ENCODE data around the gene PRKAR2A. TPM values are rescaled to one million over a fixed set of nuclear protein-coding genes. Genes with fewer than 3 reads are reported as not detected.
"Not testable (repeated sequence)": the region's sequence is repeated elsewhere in the genome, so short reads cannot be mapped to it uniquely, and the experiment has no call there.

PRKAR2A gene
- total RNA-seq, 2 donors from 2014 or later = 13.9 to 25.6 TPM

GRCh38 chr3:48723725-48724124, 123.9 kb downstream of the PRKAR2A start:
- no peaks in the 10 kb centered on the region for H3K36me3 Mint-ChIP-seq
- H3K9me3 Mint-ChIP-seq = no peaks in the 10 kb centered on the region
- DNase-seq (ENCODE audit: low spot score in 2 of 2) = no peak
- ATAC-seq = no peak
- H3K27ac Mint-ChIP-seq = no peak overlapping the region

GRCh38 chr3:48723293-48723692, 124.4 kb downstream of the PRKAR2A start:
- ATAC-seq; H3K36me3 Mint-ChIP-seq; H3K9me3 Mint-ChIP-seq; DNase-seq (ENCODE audit: low spot score in 2 of 2): not testable (repeated sequence)
- peak overlapping the region in 1 of 2 donors; percentile 9 for H3K27ac Mint-ChIP-seq

DNA sequence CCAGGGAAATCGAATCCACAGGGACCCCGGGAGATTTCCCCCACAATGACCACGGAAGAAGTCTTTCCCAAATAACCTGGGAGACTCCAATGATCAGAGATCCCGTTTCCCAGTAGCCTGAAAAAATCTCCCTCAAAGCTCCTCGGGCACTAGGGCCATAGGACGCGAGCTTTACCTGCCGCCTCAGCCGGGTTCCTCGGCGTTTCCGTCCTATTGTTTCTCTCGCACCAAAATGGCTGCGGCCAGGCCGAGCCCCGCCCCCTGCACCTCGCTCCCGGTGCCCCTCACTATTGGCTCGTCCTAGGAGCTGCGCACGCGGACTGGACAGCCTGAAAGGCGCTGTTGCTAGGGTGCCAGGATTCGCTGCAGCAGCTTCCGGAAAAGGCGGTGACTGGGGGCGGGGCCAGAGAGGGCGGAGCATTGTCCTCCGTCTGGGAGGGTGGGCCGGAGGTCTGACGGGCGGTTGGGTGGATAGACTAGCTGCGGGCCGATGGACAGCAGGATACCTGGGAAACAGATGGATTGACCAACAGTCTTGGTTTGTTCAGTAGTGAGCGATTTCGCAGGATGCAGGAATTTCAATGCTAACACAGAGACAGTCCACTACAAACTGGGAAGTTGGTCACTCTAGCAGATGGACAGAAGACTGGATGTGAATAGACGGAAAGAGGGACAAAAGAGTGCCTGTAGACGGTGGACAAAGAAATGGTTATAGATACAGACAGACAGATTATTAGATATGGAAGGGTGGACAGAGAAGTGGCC, 130.5 kb downstream of the PRKAR2A start, which contains the start of gene IP6K2:
IP6K2 (minus strand) TSS at position 240 of the 765 bp plus-strand sequence. CDS start 21,930 bp downstream, outside the sequence.
- Mint-ChIP-seq H3K27ac (peak within 1 kb of the TSS; percentile 94 to 99), H3K9me3 (peaks cover 3 to 11% of the 10 kb centered on the region in 2 donors), H3K36me3 (peaks cover 9 to 29% of the 10 kb centered on the region in 2 donors)
- peak; percentile 98 to 99 for DNase-seq (ENCODE audit: low spot score in 2 of 2)
- ATAC-seq = peak; percentile 100

- peak in 1 of 2 donors; percentile 28 for DNase-seq (ENCODE audit: low spot score in 2 of 2)
- H3K27ac Mint-ChIP-seq = peak overlapping the region; percentile 94 to 99
- ATAC-seq = no peak
- H3K9me3 Mint-ChIP-seq = peaks cover 3 to 11% of the 10 kb centered on the region in 2 donors
- H3K36me3 Mint-ChIP-seq = peaks cover 9 to 30% of the 10 kb centered on the region in 2 donors
Measured at GRCh38 chr3:48716508-48716981, 131.1 kb downstream of the PRKAR2A start.

DNA sequence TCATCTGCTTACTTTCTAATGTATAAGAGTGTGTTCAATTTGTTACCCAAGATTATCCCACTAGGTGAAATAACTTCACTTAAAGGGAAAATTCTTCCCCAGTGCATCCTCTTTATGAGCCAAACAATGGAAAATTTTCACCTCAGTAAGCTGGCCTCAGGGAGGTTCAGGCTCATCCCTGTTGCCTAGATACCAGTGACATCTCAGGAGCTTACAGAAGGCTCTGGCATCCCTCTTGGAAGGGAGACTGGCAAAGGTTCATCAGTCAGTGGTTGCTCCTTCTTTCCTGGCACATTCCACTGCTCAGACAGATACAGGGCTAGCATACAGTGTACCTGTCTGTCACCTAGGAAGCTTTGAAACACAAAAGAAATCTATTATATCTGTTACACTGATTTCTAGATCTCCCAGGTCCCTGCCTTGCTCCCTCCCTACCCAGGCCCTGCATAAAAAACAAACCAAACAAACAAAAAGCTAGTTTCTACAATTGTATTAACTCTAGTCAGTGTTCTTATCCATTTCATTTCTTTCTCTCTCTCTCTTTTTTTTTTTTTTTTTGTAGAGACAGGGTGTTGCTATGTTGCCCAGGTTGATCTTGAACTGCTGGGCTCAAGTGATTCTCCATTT, 132.4 kb downstream of the PRKAR2A start:
- Mint-ChIP-seq H3K36me3 (peaks cover 9 to 37% of the 10 kb centered on the region in 2 donors), H3K27ac (peak overlapping the region; percentile 94 to 96)
- ATAC-seq = no peak

DNA sequence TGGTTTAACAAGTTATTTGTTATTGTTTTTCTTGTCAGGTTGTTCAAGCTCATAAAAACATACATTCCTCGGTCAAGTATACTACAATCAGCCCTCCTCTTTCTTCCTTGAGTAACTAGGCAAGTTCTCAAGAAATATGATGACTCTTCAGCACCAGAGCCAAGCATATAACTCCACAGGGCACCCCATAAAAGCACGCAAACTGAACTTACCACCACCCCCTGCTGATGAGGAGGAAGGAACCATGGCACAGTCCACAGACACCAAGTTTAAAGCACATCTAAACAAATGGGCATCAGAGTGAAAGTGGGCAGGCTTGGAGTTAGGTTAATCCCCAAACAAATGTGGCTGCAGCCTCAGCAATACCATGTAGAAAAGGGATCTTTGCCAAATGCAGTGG, 135.9 kb downstream of the PRKAR2A start:
- Mint-ChIP-seq H3K9me3 (no peaks in the 10 kb centered on the region), H3K36me3 (peaks cover 7 to 29% of the 10 kb centered on the region in 2 donors)

More for the DNA sequence above, 132.4 kb downstream of the PRKAR2A start:
- DNase-seq (ENCODE audit: low spot score in 2 of 2) = no peak
- H3K9me3 Mint-ChIP-seq = peaks cover 3 to 11% of the 10 kb centered on the region in 2 donors

DNA sequence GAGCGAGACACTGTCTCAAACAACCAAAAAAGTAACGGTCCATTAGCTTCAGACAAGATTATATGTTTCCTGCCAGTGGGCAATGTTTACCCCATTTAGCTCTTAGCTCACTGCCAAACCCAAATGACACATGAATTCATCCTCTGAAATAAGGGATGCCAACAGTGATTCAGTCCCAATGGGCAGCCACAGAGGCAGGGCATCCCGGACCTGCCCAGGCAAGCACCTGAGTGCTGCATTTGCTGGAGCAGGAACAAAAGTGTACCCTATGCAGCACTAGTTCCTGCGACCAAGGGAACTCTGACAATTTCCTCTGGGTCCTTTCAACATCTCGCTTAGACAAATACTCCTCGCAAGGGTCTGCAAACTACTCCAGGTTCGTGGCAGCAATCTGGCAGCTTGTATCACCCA, 138.6 kb downstream of the PRKAR2A start:
- peak overlapping the region; percentile 50 to 91 for H3K27ac Mint-ChIP-seq
- peak; percentile 22 to 74 for ATAC-seq
- DNase-seq (ENCODE audit: low spot score in 2 of 2) = no peak
- H3K9me3 Mint-ChIP-seq = no peaks in the 10 kb centered on the region
- H3K36me3 Mint-ChIP-seq = peaks cover 0 to 10% of the 10 kb centered on the region in 2 donors

More for the DNA sequence above, 135.9 kb downstream of the PRKAR2A start:
- peak overlapping the region in 1 of 2 donors; percentile 91 for H3K27ac Mint-ChIP-seq
- ATAC-seq (no peak), DNase-seq (ENCODE audit: low spot score in 2 of 2) (no peak)

GRCh38 chr3:48708481-48708889, 139.2 kb downstream of the PRKAR2A start:
- DNase-seq (ENCODE audit: low spot score in 2 of 2) = no peak
- H3K9me3 Mint-ChIP-seq = no peaks in the 10 kb centered on the region
- peaks cover 0 to 8% of the 10 kb centered on the region in 2 donors for H3K36me3 Mint-ChIP-seq
- ATAC-seq = peak; percentile 37 to 71
- H3K27ac Mint-ChIP-seq = peak overlapping the region; percentile 50 to 91

DNA sequence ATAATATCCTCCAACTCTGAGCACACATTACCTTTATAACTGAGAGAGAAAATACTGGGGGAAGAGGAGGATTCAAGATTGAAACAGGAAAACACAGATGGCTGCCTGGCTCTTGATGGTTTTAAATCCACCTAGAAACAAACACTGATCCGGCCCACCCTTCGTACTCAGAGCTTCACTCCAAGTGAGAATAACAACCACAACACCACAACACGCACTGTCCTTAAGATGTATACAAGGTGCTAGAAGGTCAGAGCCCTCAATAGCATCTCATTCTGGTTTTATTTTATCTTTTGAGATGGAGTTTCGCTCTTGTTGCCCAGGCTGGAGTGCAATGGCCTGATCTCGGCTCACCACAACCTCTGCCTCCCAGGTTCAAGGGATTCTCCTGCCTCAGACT, 140.5 kb downstream of the PRKAR2A start:
- DNase-seq (ENCODE audit: low spot score in 2 of 2) (no peak), ATAC-seq (no peak)
- no peaks in the 10 kb centered on the region for H3K9me3 Mint-ChIP-seq
- peaks cover 0 to 15% of the 10 kb centered on the region in 2 donors for H3K36me3 Mint-ChIP-seq
- H3K27ac Mint-ChIP-seq = peak overlapping the region in 1 of 2 donors; percentile 53

DNA sequence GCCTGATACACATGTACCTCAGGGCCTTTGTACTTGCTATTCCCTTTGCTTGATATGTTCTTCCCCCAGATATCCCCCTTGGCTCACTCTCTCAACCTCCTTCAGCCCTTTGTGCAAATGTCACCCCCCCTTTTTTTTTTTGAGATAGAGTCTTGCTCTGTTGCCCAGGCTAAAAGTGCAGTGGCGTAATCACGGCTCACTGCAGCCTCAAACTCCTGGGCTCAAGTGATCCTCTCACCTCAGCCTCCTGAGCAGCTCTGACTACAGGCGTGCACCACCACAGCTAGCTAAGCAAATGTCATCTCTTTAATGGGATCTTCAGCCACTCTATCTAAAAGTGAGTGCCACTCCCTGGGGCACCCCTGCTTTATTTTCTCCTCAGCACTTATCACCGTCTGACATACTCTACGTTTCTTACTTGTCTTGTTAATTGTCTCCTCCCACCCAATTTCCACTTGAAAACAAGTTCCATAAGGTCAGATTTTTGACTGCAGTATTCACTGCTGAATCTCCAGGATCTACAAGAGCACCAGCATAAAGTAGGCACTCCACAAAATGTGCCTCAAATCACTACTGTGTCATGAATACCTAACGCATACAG, 145.3 kb downstream of the PRKAR2A start:
- H3K9me3 Mint-ChIP-seq = no peaks in the 10 kb centered on the region
- ATAC-seq (no peak), DNase-seq (ENCODE audit: low spot score in 2 of 2) (no peak)
- H3K27ac Mint-ChIP-seq = peak overlapping the region in 1 of 2 donors; percentile 14
- peaks cover 0 to 17% of the 10 kb centered on the region in 2 donors for H3K36me3 Mint-ChIP-seq

- Mint-ChIP-seq H3K9me3 (no peaks in the 10 kb centered on the region), H3K27ac (no peak overlapping the region), H3K36me3 (peaks cover 0 to 17% of the 10 kb centered on the region in 2 donors)
- no peak for ATAC-seq
- no peak for DNase-seq (ENCODE audit: low spot score in 2 of 2)
Measured at GRCh38 chr3:48700731-48701405, 146.8 kb downstream of the PRKAR2A start.

DNA sequence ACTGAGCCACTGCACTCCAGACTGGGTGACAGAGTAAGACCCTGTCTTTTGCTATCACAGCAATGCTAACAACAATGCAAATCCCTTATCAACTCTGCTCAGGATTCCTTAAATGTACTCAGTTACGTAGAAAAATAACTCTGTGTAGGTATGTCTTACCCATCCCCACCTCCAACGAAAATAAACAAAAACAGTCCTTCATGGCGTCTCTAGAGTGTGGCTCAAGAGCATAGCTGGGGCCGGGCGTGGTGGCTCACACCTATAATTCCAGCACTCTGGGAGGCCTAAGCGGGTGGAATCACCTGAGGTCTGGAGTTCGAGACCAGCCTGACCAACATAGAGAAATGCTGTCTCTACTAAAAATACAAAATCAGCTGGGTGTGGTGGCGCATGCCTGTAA, 148.8 kb downstream of the PRKAR2A start:
- DNase-seq (ENCODE audit: low spot score in 2 of 2) (no peak), ATAC-seq (no peak)
- no peaks in the 10 kb centered on the region for H3K9me3 Mint-ChIP-seq
- peak overlapping the region in 1 of 2 donors; percentile 1 for H3K27ac Mint-ChIP-seq
- peaks cover 0 to 24% of the 10 kb centered on the region in 2 donors for H3K36me3 Mint-ChIP-seq

GRCh38 chr3:48697952-48698351, 149.7 kb downstream of the PRKAR2A start:
- no peak for ATAC-seq

GRCh38 chr3:48696601-48697000, 151.1 kb downstream of the PRKAR2A start:
- peaks cover 0 to 17% of the 10 kb centered on the region in 2 donors for H3K36me3 Mint-ChIP-seq
- DNase-seq (ENCODE audit: low spot score in 2 of 2) = no peak
- ATAC-seq = no peak
- H3K27ac Mint-ChIP-seq = no peak overlapping the region
- H3K9me3 Mint-ChIP-seq = no peaks in the 10 kb centered on the region

More at GRCh38 chr3:48697952-48698351, 149.7 kb downstream of the PRKAR2A start:
- no peak for DNase-seq (ENCODE audit: low spot score in 2 of 2)
- Mint-ChIP-seq H3K36me3 (peaks cover 0 to 24% of the 10 kb centered on the region in 2 donors), H3K27ac (peak overlapping the region in 1 of 2 donors; percentile 22), H3K9me3 (no peaks in the 10 kb centered on the region)

All from activated naive CD4-positive, alpha-beta T cell treated with anti-CD3 and anti-CD28 coated beads, Interleukin-2, amount 50 U/mL, for 72 hours (primary cell).